Measurements from ENCODE around the gene RICTOR. TPM values are rescaled to one million over a fixed set of nuclear protein-coding genes. Genes with fewer than 3 reads are reported as not detected.

Gene RICTOR
- total and polyA plus RNA-seq, 9 of the 15 experiments (the other 6 are each of a cell fraction or from before 2014, with no cell fraction given): 13.9 to 46.6 (median 22.6) TPM

GRCh38 chr5:38938424-38938823 is 135.8 kb downstream of the RICTOR start:
- DNase-seq (ENCODE audit: extremely low read depth in 1 of 4, low spot score in 3 of 4) (no peak), ATAC-seq (no peak), FAIRE-seq (no peak)
- WGBS (ENCODE audit: insufficient coverage, low coverage, missing lambda C conversion rate): 87% methylated on average over 1 of the region's 1 CpG
- Histone ChIP-seq H4K20me1 (replicated peaks; ENCODE audit: control insufficient read depth, insufficient read depth, low read length) (no peaks in the 10 kb centered on the region), H2AFZ (ENCODE audit: low read depth, low read length) (no peak overlapping the region), H3K4me3 (no peak overlapping the region), H3K4me1 (replicated peaks in 1 of 2; ENCODE audit: control insufficient read depth in 2 of 2, insufficient read depth in 2 of 2, low read length in 2 of 2) (peaks cover 0 to 2% of the 10 kb centered on the region in 2 experiments; a peak in 2 of 5 replicates), H3K9me1 (ENCODE audit: control insufficient read depth, insufficient read depth, low read length) (no peaks in the 10 kb centered on the region), H3K27ac (ENCODE audit: extremely low read depth, low read depth, low read length) (no peak overlapping the region), H3K79me2 (ENCODE audit: control insufficient read depth, insufficient read depth, low read length) (no peaks in the 10 kb centered on the region), H3K4me2 (ENCODE audit: insufficient read depth, low read length) (no peak overlapping the region), H3K9ac (ENCODE audit: insufficient read depth in 1 of 2, low read depth in 2 of 2, low read length in 2 of 2) (no peak overlapping the region), H3K36me3 (ENCODE audit: control insufficient read depth, insufficient read depth, low read length) (peaks cover 35% of the 10 kb centered on the region), H3K27me3 (ENCODE audit: control insufficient read depth in 2 of 2, insufficient read depth in 2 of 2, low read length in 2 of 2) (no peaks in the 10 kb centered on the region), H3K9me3 (replicated peaks; ENCODE audit: control insufficient read depth, insufficient read depth, low read depth, low read length) (no peaks in the 10 kb centered on the region)
- ChIA-PET POLR2A (interaction anchor here (1.0 kb wide), 1 partner anchor 9 kb away, joined by 3 read pairs; no protein-coding TSS in a partner anchor), CTCF (ENCODE audit: low intra/inter-chr PET ratio) (no interaction called here)
- in situ Hi-C loops (cut with MboI): no loop called here
- intact Hi-C loops (cut with micrococcal nuclease): no loop called here
- TF ChIP-seq POLR2H (tag; IDR thresholded peaks at IDR 0.05; ENCODE audit: low read depth): no peak
- no peak for TF ChIP-seq HDAC8 (tag; IDR thresholded peaks at IDR 0.05)
- no peak for TF ChIP-seq FOSL1 (tag; conservative IDR thresholded peaks at IDR 0.05)
- no peak for TF ChIP-seq TCF7L2 (IDR thresholded peaks at IDR 0.05; ENCODE audit: low read depth, low read length)
- TF ChIP-seq NELFE (IDR thresholded peaks at IDR 0.05; ENCODE audit: insufficient read depth, insufficient read length): no peak
- no peak for TF ChIP-seq CBFA2T2 (conservative IDR thresholded peaks at IDR 0.05)
- no peak for TF ChIP-seq SRSF7 (optimal IDR thresholded peaks at IDR 0.05; ENCODE audit: low read depth, low read length)
- TF ChIP-seq HSF4 (CRISPR knock-in tag; IDR thresholded peaks at IDR 0.05; ENCODE audit: borderline replicate concordance): no peak
- TSS peak; percentile 6 for BruUV-seq (replicated peaks)
